ENCODE measurements around the gene TMEM231. TPM values are rescaled to one million over a fixed set of nuclear protein-coding genes. Genes with fewer than 3 reads are reported as not detected.

TMEM231 gene
- total and polyA plus RNA-seq, 2 of the 8 experiments (the other 6 are each of a cell fraction or from before 2014, with no cell fraction given), result 8.3 to 26.7 TPM

GRCh38 chr16:75532791-75533190, 23.3 kb downstream of the TMEM231 start:
- Histone ChIP-seq H3K79me1 (ENCODE audit: low read depth, low read length) (no peaks in the 10 kb centered on the region), H2BK5ac (ENCODE audit: low read depth, low read length) (no peak overlapping the region), H2BK15ac (ENCODE audit: low read length) (no peak overlapping the region; the same call in 1 of the 2 replicates), H4K8ac (ENCODE audit: extremely low read depth, insufficient read depth, low read length) (no peak overlapping the region), H3K18ac (ENCODE audit: extremely low read depth, low read length) (no peak overlapping the region), H2BK120ac (replicated peaks; ENCODE audit: low read depth, low read length) (no peak overlapping the region), H3K79me2 (ENCODE audit: control insufficient read depth in 1 of 2, insufficient read depth in 2 of 2, low read length in 2 of 2) (no peaks in the 10 kb centered on the region), H4K20me1 (replicated peaks in 1 of 2; ENCODE audit: control insufficient read depth in 1 of 2, insufficient read depth in 2 of 2, low read length in 2 of 2) (no peaks in the 10 kb centered on the region), H3K23me2 (ENCODE audit: low read depth, low read length) (no peaks in the 10 kb centered on the region), H4K5ac (ENCODE audit: insufficient read length, low read depth, low read length) (no peak overlapping the region), H3K4me1 (replicated peaks in 1 of 4; ENCODE audit: control insufficient read depth in 3 of 4, insufficient read depth in 4 of 4, low read length in 3 of 4) (peaks cover 0 to 6% (median 0%) of the 10 kb centered on the region in 4 experiments; a peak in 1 of 7 replicates), H3K14ac (ENCODE audit: insufficient read length) (no peak overlapping the region), H4K91ac (replicated peaks; ENCODE audit: insufficient read length, low read length) (no peak overlapping the region), H3K9ac (replicated peaks in 1 of 4; ENCODE audit: extremely low read depth in 1 of 4, low read depth in 3 of 4, low read length in 3 of 4) (no peak overlapping the region), H3K4ac (replicated peaks; ENCODE audit: insufficient read length, low read depth, low read length) (no peak overlapping the region), H2AK5ac (ENCODE audit: low read depth, low read length) (no peak overlapping the region), H3K36me3 (ENCODE audit: control insufficient read depth in 2 of 4, insufficient read depth in 4 of 4, low read length in 3 of 4) (no peaks in the 10 kb centered on the region), H2BK12ac (ENCODE audit: low read depth, low read length) (no peak overlapping the region), H3K23ac (ENCODE audit: insufficient read length) (no peak overlapping the region), H3K27ac (ENCODE audit: low read depth, low read length) (no peak overlapping the region), H3K56ac (replicated peaks; ENCODE audit: insufficient read length, low read depth, low read length) (no peak overlapping the region), H3K4me2 (ENCODE audit: insufficient read depth in 1 of 2, low read depth in 2 of 2, low read length in 2 of 2) (no peak overlapping the region), H3K4me3 (ENCODE audit: extremely low read depth in 1 of 4, insufficient read depth in 2 of 4, low read depth in 3 of 4, low read length in 4 of 4) (no peak overlapping the region), H2AFZ (ENCODE audit: low read length) (no peak overlapping the region), H3K27me3 (replicated peaks in 1 of 4; ENCODE audit: control insufficient read depth in 3 of 4, extremely low read depth in 1 of 4, insufficient read depth in 3 of 4, low read length in 3 of 4) (no peaks in the 10 kb centered on the region), H2BK20ac (ENCODE audit: low read length) (no peak overlapping the region), H3K9me3 (ENCODE audit: insufficient read depth in 2 of 2, low read depth in 1 of 2, low read length in 1 of 2) (no peaks in the 10 kb centered on the region)
- ChIA-PET POLR2A (ENCODE audit: partially characterized antibody) (interaction anchor here (1.0 to 2.4 kb wide), 3 partner anchors 10 to 19 kb away, joined by 3 to 8 read pairs (median 3); no protein-coding TSS in a partner anchor), CTCF (ENCODE audit: partially characterized antibody) (interaction anchor here (1.1 to 9.3 kb wide), 6 partner anchors 10 to 333 kb away, joined by 3 to 203 read pairs (median 10); no protein-coding TSS in a partner anchor)
- DNase-seq (ENCODE audit: low read depth in 1 of 2, low spot score in 2 of 2) (no peak), FAIRE-seq (no peak)
- WGBS, 2 experiments (ENCODE audit: extremely low coverage in 1 of 2, insufficient coverage in 1 of 2, insufficient read length in 1 of 2, insufficient replicate concordance in 2 of 2, low coverage in 1 of 2, low lambda C conversion rate in 2 of 2, missing lambda C conversion rate in 1 of 2), result 89% methylated on average over 2 of the region's 2 CpGs; no CpG with 5 or more reads in 1 of the 2 experiments
